HepG2 (cell line): ENCODE measurements around the gene NHSL1. TPM values are rescaled to one million over a fixed set of nuclear protein-coding genes. Genes with fewer than 3 reads are reported as not detected.

ENCODE experiments used
- AKAP8 ChIP-seq: sonication (generic); formaldehyde crosslinking; IDR thresholded peaks from 2 replicates; pipeline ENCODE4 v1.5.1; 2020; ENCODE audit warnings: mild to moderate bottlenecking, missing genetic modification reagents
- GABPA ChIP-seq, 2 experiments: IDR thresholded peaks; 2 replicates each; pipeline ENCODE4 v1.6.1; 2011 to 2016; ENCODE audit warnings: low read depth in 2 of 2, low read length in 1 of 2, missing biosample characterization in 1 of 2, missing genetic modification characterization in 1 of 2
- IKZF1 ChIP-seq: fragments of 450-650 bp; IDR thresholded peaks from 2 replicates; pipeline ENCODE4 v1.7.1; 2016
- ISL2 ChIP-seq: sonication (generic); formaldehyde crosslinking; IDR thresholded peaks from 2 replicates; pipeline ENCODE4 v1.5.0; 2020; ENCODE audit warnings: missing genetic modification reagents
- LCORL ChIP-seq, 2 experiments: fragments of 450-650 bp in 1 of 2; sonication (generic) in 1 of 2; formaldehyde crosslinking in 1 of 2; IDR thresholded peaks; 2 replicates each; pipeline versions ENCODE4 v1.5.0 to v1.6.1; 2017 to 2020; ENCODE audit warnings: antibody characterized with exemption in 1 of 2, missing genetic modification reagents in 1 of 2
- PPARG ChIP-seq: conservative IDR thresholded peaks from 2 replicates; pipeline ENCODE4 v1.6.1; 2016; ENCODE audit warnings: missing biosample characterization, missing genetic modification reagents
- ZNF317 ChIP-seq: sonication (generic); formaldehyde crosslinking; IDR thresholded peaks from 2 replicates; pipeline ENCODE4 v1.5.0; 2020; ENCODE audit warnings: mild to moderate bottlenecking, missing genetic modification reagents
- ZNF737 ChIP-seq: sonication (generic); formaldehyde crosslinking; IDR thresholded peaks from 2 replicates; pipeline ENCODE4 v1.5.0; 2020; ENCODE audit warnings: missing genetic modification reagents, mild to moderate bottlenecking, borderline replicate concordance
- polyA plus RNA-seq, 8 experiments: library from polyadenylated mRNA; depleted of rRNA in 3 of 8; stranded (reverse) in 7 of 8; unstranded in 1 of 8; fragments of >200 nt; fragmentation: Illumina TruSeq in 4 of 8; extraction: Trizol in 4 of 8; gene quantifications; 2 replicates each; pipeline versions ENCODE4 v1.2.1 to v1.2.3, GENCODE V29; 2011 to 2016; ENCODE audit warnings: low read depth in 4 of 8, missing spikeins in 1 of 8, mixed read lengths in 1 of 8; ENCODE audit not compliant: insufficient read depth in 1 of 8
- total RNA-seq, 5 experiments: library from RNA; depleted of rRNA; stranded (reverse); fragments of >200 nt; fragmentation: Illumina TruSeq; extraction: Trizol; gene quantifications; 2 replicates each; pipeline ENCODE4 v1.2.3, GENCODE V29; 2016; ENCODE audit warnings: low read depth in 1 of 5
- TF ChIP-seq, protein P1 (sequence below): sonication (generic); formaldehyde crosslinking; conservative IDR thresholded peaks from 2 replicates; pipeline ENCODE4 v1.4.0; 2020; ENCODE audit warnings: mild to moderate bottlenecking, missing genetic modification reagents, moderate library complexity
- TF ChIP-seq, protein P2 (sequence below): sonication (generic); formaldehyde crosslinking; IDR thresholded peaks from 2 replicates; pipeline ENCODE4 v1.5.1; 2020; ENCODE audit warnings: mild to moderate bottlenecking, moderate library complexity, missing genetic modification reagents

NHSL1 gene
- total and polyA plus RNA-seq, 2 of the 13 experiments (the other 11 are each of a cell fraction or from before 2014, with no cell fraction given) = 24.9 to 53.6 TPM

DNA sequence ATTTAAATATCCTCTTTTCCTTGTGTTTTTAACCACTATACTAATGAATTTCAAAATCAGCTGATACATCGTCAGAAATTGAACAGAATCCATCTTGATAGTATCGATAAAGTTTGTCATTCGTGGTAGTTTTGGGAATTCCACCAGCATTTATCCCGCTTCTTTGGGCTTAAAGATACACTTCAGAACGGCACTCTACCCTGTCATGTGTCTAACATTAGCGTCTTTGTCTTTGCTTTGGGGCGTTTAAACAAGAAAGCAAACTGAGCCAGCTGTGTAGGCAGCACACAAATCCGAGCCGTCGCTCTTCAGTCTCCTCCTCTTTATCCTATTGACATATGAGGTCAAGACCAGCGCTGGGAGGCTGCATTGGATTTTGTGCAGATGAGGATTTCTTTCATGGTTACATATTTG lies 27.5 kb upstream of the NHSL1 start (continued):
- TF ChIP-seq, protein P1, sequence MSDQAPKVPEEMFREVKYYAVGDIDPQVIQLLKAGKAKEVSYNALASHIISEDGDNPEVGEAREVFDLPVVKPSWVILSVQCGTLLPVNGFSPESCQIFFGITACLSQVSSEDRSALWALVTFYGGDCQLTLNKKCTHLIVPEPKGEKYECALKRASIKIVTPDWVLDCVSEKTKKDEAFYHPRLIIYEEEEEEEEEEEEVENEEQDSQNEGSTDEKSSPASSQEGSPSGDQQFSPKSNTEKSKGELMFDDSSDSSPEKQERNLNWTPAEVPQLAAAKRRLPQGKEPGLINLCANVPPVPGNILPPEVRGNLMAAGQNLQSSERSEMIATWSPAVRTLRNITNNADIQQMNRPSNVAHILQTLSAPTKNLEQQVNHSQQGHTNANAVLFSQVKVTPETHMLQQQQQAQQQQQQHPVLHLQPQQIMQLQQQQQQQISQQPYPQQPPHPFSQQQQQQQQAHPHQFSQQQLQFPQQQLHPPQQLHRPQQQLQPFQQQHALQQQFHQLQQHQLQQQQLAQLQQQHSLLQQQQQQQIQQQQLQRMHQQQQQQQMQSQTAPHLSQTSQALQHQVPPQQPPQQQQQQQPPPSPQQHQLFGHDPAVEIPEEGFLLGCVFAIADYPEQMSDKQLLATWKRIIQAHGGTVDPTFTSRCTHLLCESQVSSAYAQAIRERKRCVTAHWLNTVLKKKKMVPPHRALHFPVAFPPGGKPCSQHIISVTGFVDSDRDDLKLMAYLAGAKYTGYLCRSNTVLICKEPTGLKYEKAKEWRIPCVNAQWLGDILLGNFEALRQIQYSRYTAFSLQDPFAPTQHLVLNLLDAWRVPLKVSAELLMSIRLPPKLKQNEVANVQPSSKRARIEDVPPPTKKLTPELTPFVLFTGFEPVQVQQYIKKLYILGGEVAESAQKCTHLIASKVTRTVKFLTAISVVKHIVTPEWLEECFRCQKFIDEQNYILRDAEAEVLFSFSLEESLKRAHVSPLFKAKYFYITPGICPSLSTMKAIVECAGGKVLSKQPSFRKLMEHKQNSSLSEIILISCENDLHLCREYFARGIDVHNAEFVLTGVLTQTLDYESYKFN = peak; percentile 74
- TF ChIP-seq IKZF1 (no peak), ZNF317 (no peak), PPARG (peak; percentile 64), ZNF737 (CRISPR knock-in tag) (no peak), ISL2 (peak; percentile 71; the same call in 1 of the 2 replicates), GABPA (IDR thresholded peaks at IDR 0.05; ENCODE audit: low read depth, low read length) (no peak), GABPA (CRISPR knock-in tag; IDR thresholded peaks at IDR 0.05; ENCODE audit: low read depth) (no peak), AKAP8 (CRISPR knock-in tag) (no peak), LCORL (IDR thresholded peaks at IDR 0.05) (no peak), LCORL (CRISPR knock-in tag; IDR thresholded peaks at IDR 0.05) (peak; percentile 55; the same call in 1 of the 2 replicates)
- TF ChIP-seq, protein P2, sequence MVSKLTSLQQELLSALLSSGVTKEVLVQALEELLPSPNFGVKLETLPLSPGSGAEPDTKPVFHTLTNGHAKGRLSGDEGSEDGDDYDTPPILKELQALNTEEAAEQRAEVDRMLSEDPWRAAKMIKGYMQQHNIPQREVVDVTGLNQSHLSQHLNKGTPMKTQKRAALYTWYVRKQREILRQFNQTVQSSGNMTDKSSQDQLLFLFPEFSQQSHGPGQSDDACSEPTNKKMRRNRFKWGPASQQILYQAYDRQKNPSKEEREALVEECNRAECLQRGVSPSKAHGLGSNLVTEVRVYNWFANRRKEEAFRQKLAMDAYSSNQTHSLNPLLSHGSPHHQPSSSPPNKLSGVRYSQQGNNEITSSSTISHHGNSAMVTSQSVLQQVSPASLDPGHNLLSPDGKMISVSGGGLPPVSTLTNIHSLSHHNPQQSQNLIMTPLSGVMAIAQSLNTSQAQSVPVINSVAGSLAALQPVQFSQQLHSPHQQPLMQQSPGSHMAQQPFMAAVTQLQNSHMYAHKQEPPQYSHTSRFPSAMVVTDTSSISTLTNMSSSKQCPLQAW (CRISPR knock-in tag) = peak; percentile 48; the same call in 1 of the 2 replicates
- TF ChIP-seq, all 625 proteins: peak for 107
